ENCODE data around the gene ARMH1. TPM values are rescaled to one million over a fixed set of nuclear protein-coding genes. Genes with fewer than 3 reads are reported as not detected.
A peak's percentile ranks its signal among the peaks of the same experiment; 100 is the strongest.

ARMH1 gene
- total RNA-seq, 2 experiments from 2014 or later: 79.9 to 84.0 TPM

- H3K4me3 ChIP-seq (ENCODE audit: low read length): no peak overlapping the region
- no peaks in the 10 kb centered on the region for H3K9me3 Mint-ChIP-seq
- intact Hi-C loops (cut with DNase I, micrococcal nuclease): loop anchor here in 1 of 2 experiments (10.0 kb wide), 1 partner anchor 529 kb away; no protein-coding TSS in a partner anchor
- no peak overlapping the region for H3K4me3 Mint-ChIP-seq
- peaks cover 6% of the 10 kb centered on the region for H3K4me1 Mint-ChIP-seq (ENCODE audit: low read depth)
- no peaks in the 10 kb centered on the region for H3K36me3 ChIP-seq (ENCODE audit: insufficient read depth, low read length)
- H3K27me3 ChIP-seq (ENCODE audit: control insufficient read depth in 1 of 2, insufficient read depth in 2 of 2, low read length in 2 of 2): no peaks in the 10 kb centered on the region
- CTCF ChIA-PET: interaction anchor here (1.2 kb wide), 1 partner anchor 9 kb away, joined by 3 read pairs; no protein-coding TSS in a partner anchor
- no peak for ATAC-seq (ENCODE audit: poor library complexity)
- DNase-seq: no peak
- H3K4me1 ChIP-seq (ENCODE audit: insufficient read depth, low read length): peaks cover 10% of the 10 kb centered on the region
- no peak overlapping the region for H3K27ac ChIP-seq (ENCODE audit: low read depth in 1 of 2, low read length in 2 of 2)
- POLR2A ChIA-PET: no interaction called here
- TF ChIP-seq, protein P1, sequence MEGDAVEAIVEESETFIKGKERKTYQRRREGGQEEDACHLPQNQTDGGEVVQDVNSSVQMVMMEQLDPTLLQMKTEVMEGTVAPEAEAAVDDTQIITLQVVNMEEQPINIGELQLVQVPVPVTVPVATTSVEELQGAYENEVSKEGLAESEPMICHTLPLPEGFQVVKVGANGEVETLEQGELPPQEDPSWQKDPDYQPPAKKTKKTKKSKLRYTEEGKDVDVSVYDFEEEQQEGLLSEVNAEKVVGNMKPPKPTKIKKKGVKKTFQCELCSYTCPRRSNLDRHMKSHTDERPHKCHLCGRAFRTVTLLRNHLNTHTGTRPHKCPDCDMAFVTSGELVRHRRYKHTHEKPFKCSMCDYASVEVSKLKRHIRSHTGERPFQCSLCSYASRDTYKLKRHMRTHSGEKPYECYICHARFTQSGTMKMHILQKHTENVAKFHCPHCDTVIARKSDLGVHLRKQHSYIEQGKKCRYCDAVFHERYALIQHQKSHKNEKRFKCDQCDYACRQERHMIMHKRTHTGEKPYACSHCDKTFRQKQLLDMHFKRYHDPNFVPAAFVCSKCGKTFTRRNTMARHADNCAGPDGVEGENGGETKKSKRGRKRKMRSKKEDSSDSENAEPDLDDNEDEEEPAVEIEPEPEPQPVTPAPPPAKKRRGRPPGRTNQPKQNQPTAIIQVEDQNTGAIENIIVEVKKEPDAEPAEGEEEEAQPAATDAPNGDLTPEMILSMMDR (IDR thresholded peaks at IDR 0.05): no peak
- no peak overlapping the region for H3K27ac Mint-ChIP-seq
- H3K9me3 ChIP-seq (ENCODE audit: control insufficient read depth in 1 of 2, insufficient read depth in 1 of 2, low read length in 2 of 2): no peaks in the 10 kb centered on the region
- no peaks in the 10 kb centered on the region for H3K27me3 Mint-ChIP-seq
- no peaks in the 10 kb centered on the region for H3K36me3 Mint-ChIP-seq (ENCODE audit: low read depth)
Observed at GRCh38 chr1:44705938-44706337, 31.4 kb downstream of the ARMH1 start.

DNA sequence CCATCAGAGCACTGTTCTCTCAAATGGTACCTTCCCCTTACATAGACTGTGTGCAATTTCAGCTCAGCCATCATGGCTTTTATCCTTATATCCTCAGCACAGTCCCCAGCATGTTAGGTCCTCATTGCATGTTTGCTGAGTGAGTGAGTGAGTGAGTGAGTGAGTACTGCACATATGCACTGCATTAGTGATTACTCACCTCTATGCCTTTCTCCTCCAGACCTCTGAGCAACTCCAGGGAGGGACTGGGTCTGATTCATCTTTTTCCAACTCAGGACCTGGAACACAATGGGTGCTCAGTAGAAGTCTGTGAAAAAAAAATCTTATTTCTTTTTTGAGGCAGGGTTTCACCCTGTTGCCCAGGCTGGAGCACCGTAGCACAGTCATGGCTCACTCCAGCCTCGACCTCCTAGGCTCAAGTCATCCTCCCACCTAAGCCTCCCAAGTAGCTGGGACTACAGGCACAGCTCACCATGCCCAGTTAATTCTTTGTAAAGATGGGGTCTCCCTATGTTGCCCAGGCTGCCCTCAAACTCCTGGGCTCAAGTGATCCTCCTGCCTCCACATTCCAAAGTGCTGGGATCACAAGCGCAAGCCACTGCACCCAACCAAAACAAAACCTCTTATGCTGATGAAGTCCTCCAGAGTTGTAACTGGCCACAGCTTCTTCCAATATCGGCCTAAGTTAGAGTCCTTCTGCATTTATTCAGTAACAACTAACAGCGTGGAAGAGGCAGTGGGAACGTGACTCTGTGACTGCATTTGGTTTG, 32.8 kb downstream of the ARMH1 start:
- POLR2A ChIA-PET: no interaction called here
- H3K9me3 ChIP-seq (ENCODE audit: control insufficient read depth in 1 of 2, insufficient read depth in 1 of 2, low read length in 2 of 2): no peaks in the 10 kb centered on the region
- H3K4me3 ChIP-seq (ENCODE audit: low read length): no peak overlapping the region
- intact Hi-C loops (cut with DNase I, micrococcal nuclease): loop anchor here in 1 of 2 experiments (10.0 kb wide), 1 partner anchor 528 kb away; no protein-coding TSS in a partner anchor
- ATAC-seq (ENCODE audit: poor library complexity) (no peak), DNase-seq (no peak)
- H3K27me3 ChIP-seq (ENCODE audit: control insufficient read depth in 1 of 2, insufficient read depth in 2 of 2, low read length in 2 of 2): no peaks in the 10 kb centered on the region
- Mint-ChIP-seq H3K4me1 (ENCODE audit: low read depth) (peaks cover 6% of the 10 kb centered on the region), H3K4me3 (no peak overlapping the region), H3K27me3 (no peaks in the 10 kb centered on the region), H3K36me3 (ENCODE audit: low read depth) (no peaks in the 10 kb centered on the region), H3K9me3 (no peaks in the 10 kb centered on the region), H3K27ac (no peak overlapping the region)
- no peaks in the 10 kb centered on the region for H3K36me3 ChIP-seq (ENCODE audit: insufficient read depth, low read length)
- no peak overlapping the region for H3K27ac ChIP-seq (ENCODE audit: low read depth in 1 of 2, low read length in 2 of 2)
- peaks cover 10% of the 10 kb centered on the region for H3K4me1 ChIP-seq (ENCODE audit: insufficient read depth, low read length)
- TF ChIP-seq, protein P1 (IDR thresholded peaks at IDR 0.05): no peak
- CTCF ChIA-PET: interaction anchor here (0.8 to 1.2 kb wide), 2 partner anchors 11 to 70 kb away, joined by 3 read pairs; no protein-coding TSS in a partner anchor

DNA sequence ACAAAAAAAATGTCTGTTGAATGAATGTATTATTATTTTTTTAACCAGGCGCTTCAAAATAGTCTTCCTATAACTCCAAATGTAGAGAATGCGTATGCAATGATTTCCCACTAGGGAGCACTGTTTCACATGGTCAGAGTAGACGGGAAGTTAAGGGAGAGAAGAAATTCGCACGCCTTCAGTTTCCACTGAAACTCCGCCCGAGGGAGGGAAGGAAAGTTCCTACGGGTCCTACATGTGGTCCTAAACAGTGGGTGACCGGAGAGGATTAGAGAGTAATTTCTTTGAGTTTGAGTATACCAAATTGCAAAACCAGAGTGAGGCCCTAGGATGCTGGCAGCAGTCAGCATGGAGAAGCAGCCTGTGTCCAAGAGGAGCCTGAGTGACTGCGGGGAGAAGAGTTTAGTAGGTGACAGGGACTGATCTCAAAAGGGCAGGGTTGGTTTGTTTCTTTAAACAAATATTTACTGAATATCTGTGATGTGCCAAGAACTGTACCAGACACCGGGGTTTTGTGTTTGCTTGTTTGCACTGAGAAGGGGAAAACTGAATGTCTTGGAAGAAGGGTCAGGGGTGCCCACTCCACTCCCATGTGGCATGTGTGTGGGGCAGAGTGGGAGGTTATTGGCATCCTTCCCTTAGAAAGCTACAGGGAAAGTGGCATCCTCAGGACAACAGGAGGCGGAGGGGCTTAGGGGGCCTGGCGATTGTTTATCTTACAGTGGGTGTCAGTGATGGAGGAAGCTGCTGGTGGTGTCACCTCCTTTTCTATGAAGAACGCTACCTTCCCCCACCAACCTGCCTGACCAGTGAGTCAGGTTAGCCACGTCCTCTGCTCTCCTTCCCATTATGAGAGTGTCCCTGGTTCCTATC, 33.7 kb downstream of the ARMH1 start:
- ChIA-PET POLR2A (interaction anchor here (1.1 kb wide), 1 partner anchor 13 kb away, joined by 3 read pairs; no protein-coding TSS in a partner anchor), CTCF (interaction anchor here (1.0 kb wide), 1 partner anchor 217 kb away, joined by 3 read pairs; no protein-coding TSS in a partner anchor)
- Mint-ChIP-seq H3K9me3 (no peaks in the 10 kb centered on the region), H3K4me1 (ENCODE audit: low read depth) (peaks cover 6% of the 10 kb centered on the region), H3K27me3 (no peaks in the 10 kb centered on the region), H3K4me3 (peak overlapping the region; percentile 1), H3K27ac (no peak overlapping the region), H3K36me3 (ENCODE audit: low read depth) (no peaks in the 10 kb centered on the region)
- Histone ChIP-seq H3K27me3 (ENCODE audit: control insufficient read depth in 1 of 2, insufficient read depth in 2 of 2, low read length in 2 of 2) (no peaks in the 10 kb centered on the region), H3K27ac (ENCODE audit: low read depth in 1 of 2, low read length in 2 of 2) (no peak overlapping the region), H3K4me1 (ENCODE audit: insufficient read depth, low read length) (peaks cover 10% of the 10 kb centered on the region), H3K36me3 (ENCODE audit: insufficient read depth, low read length) (no peaks in the 10 kb centered on the region), H3K4me3 (ENCODE audit: low read length) (no peak overlapping the region), H3K9me3 (ENCODE audit: control insufficient read depth in 1 of 2, insufficient read depth in 1 of 2, low read length in 2 of 2) (no peaks in the 10 kb centered on the region)
- ATAC-seq (ENCODE audit: poor library complexity) (peak; percentile 95), DNase-seq (peak in 4 of 14 experiments; percentile 50 to 75 (median 68))
- TF ChIP-seq, protein P1 (IDR thresholded peaks at IDR 0.05): peak; percentile 84
- intact Hi-C loops (cut with DNase I, micrococcal nuclease): loop anchor here in 1 of 2 experiments (10.0 kb wide), 1 partner anchor 527 kb away; no protein-coding TSS in a partner anchor
